Tibial artery (tissue), 4 donors: Measurements from ENCODE around the gene BORA.

ENCODE experiments used
- DNase-seq, 2 donors: peaks; one replicate each; pipeline ENCODE4 v3.0.0-alpha.2; 2019
- H3K27ac ChIP-seq, 2 donors: fragments of 200-600 bp; sonication (generic) in 1 of 2; 1 replicate in 1 of 2; 2 replicates in 1 of 2; pipeline ENCODE4 v1.5.1; 2018 to 2019; ENCODE audit warnings: mild to moderate bottlenecking in 1 of 2
- H3K27me3 ChIP-seq, 2 donors: fragments of 200-600 bp; sonication (generic) in 1 of 2; one replicate each; pipeline versions ENCODE4 v1.5.1 to v1.6.0; 2016 to 2019
- H3K36me3 ChIP-seq, 3 donors: fragments of 200-600 bp; sonication (generic) in 2 of 3; one replicate each; pipeline ENCODE4 v1.5.1; 2016 to 2019; ENCODE audit warnings: mild to moderate bottlenecking in 2 of 3
- H3K4me1 ChIP-seq, 4 donors: fragments of 200-600 bp; sonication (generic) in 2 of 4; 1 replicate in 3 of 4; 2 replicates in 1 of 4; pipeline ENCODE4 v1.5.1; 2016 to 2019
- H3K4me3 ChIP-seq, 2 donors: fragments of 200-600 bp; sonication (generic) in 1 of 2; 1 replicate in 1 of 2; 2 replicates in 1 of 2; pipeline ENCODE4 v1.5.1; 2018 to 2019; ENCODE audit warnings: mild to moderate bottlenecking in 2 of 2
- H3K9me3 ChIP-seq, 3 donors: fragments of 200-600 bp; sonication (generic) in 1 of 3; one replicate each; pipeline ENCODE4 v1.5.1; 2016 to 2019
- intact Hi-C: fragments of 100-400 bp; cut with DNase I; formaldehyde crosslinking; loops from one replicate; pipeline ENCODE4 v1.15.0; 2023; ENCODE audit warnings: low total_unique reads
- TF ChIP-seq, protein P1 (sequence below), 2 experiments: fragments of 200-600 bp in 1 of 2; fragments of 450-650 bp in 1 of 2; IDR thresholded peaks; one replicate each; pipeline ENCODE4 v1.5.1; 2017 to 2019; ENCODE audit warnings: antibody characterized with exemption in 2 of 2, mild to moderate bottlenecking in 1 of 2, moderate library complexity in 1 of 2

The BORA gene

DNA sequence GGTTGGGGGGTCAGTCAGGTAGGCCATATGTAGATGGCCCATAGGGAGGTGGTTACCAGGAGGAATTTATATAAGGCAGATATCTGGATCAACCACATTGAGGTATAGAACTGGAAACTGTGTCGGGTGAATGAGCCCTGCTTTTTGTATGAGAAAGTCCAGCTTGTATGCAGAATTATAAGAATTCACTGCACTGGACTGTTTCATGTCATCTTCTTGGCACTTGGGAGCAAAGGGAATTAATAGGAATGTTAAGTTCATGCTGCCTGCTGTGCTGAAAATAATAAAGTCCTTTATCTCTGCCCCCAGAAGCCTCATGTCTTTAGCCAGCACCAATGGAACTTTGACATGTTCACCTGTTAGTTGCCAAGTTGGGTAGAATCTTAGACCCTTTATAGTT, 12.3 kb downstream of the BORA start:
- peaks cover 3 to 14% (median 12%) of the 10 kb centered on the region in 3 donors for H3K36me3 ChIP-seq
- no peaks in the 10 kb centered on the region for H3K27me3 ChIP-seq
- H3K4me3 ChIP-seq: no peak overlapping the region
- TF ChIP-seq, protein P1, sequence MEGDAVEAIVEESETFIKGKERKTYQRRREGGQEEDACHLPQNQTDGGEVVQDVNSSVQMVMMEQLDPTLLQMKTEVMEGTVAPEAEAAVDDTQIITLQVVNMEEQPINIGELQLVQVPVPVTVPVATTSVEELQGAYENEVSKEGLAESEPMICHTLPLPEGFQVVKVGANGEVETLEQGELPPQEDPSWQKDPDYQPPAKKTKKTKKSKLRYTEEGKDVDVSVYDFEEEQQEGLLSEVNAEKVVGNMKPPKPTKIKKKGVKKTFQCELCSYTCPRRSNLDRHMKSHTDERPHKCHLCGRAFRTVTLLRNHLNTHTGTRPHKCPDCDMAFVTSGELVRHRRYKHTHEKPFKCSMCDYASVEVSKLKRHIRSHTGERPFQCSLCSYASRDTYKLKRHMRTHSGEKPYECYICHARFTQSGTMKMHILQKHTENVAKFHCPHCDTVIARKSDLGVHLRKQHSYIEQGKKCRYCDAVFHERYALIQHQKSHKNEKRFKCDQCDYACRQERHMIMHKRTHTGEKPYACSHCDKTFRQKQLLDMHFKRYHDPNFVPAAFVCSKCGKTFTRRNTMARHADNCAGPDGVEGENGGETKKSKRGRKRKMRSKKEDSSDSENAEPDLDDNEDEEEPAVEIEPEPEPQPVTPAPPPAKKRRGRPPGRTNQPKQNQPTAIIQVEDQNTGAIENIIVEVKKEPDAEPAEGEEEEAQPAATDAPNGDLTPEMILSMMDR (IDR thresholded peaks at IDR 0.05): no peak
- no peak for DNase-seq
- H3K9me3 ChIP-seq: no peaks in the 10 kb centered on the region
- intact Hi-C loops: no loop called here
- no peaks in the 10 kb centered on the region for H3K4me1 ChIP-seq
- H3K27ac ChIP-seq: no peak overlapping the region

DNA sequence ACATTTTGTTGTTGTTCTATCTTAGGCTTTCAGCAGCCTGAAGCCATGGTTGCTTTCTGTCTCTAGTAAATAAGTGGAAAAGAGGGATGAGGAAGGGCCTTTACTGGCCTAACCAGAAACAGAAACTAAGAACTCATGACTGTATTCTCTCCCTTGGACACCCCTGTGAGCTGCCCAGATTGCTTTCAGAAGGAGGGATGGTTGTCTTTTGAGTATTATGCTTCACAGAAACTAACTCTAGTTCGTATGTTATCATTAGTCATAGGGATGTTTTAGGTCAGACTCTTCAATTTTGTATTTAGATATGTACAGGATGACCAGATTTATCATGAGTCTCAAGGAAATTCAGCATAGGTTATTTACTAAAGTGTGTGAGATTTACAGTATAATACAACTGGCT, 17.5 kb downstream of the BORA start:
- intact Hi-C loops: no loop called here
- H3K27ac ChIP-seq: no peak overlapping the region
- H3K4me1 ChIP-seq: no peaks in the 10 kb centered on the region
- H3K36me3 ChIP-seq: peaks cover 8 to 31% (median 9%) of the 10 kb centered on the region in 3 donors
- no peaks in the 10 kb centered on the region for H3K9me3 ChIP-seq
- DNase-seq: no peak
- H3K27me3 ChIP-seq: no peaks in the 10 kb centered on the region
- TF ChIP-seq, protein P1 (IDR thresholded peaks at IDR 0.05): no peak
- H3K4me3 ChIP-seq: no peak overlapping the region

GRCh38 chr13:72751220-72751619, 23.5 kb downstream of the BORA start:
- intact Hi-C loops: no loop called here
- no peak for DNase-seq
- no peak overlapping the region for H3K4me3 ChIP-seq
- H3K4me1 ChIP-seq: no peaks in the 10 kb centered on the region
- H3K27ac ChIP-seq: no peak overlapping the region
- no peaks in the 10 kb centered on the region for H3K27me3 ChIP-seq
- TF ChIP-seq, protein P1 (IDR thresholded peaks at IDR 0.05): no peak
- no peaks in the 10 kb centered on the region for H3K9me3 ChIP-seq
- peaks cover 20 to 64% (median 35%) of the 10 kb centered on the region in 3 donors for H3K36me3 ChIP-seq

DNA sequence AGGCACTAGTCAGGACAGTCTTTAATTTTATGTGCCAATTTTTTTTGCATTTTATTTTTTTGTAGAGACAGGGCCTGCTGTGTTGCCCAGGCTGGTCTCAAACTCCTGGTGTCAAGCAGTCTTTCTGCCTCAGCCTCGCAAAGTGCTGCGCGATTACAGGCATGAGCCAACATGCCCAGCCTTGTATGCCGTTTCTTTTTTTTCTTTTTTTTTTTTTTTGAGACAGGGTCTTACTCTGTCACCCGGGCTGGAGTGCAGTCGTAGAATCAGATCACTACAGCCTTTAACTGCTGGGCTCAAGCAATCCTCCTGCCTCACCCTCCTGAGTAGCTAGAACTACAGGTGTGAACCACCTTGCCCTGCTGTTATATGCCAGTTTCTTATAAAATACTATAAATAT, 26.4 kb downstream of the BORA start:
- H3K9me3 ChIP-seq: no peaks in the 10 kb centered on the region
- no peak overlapping the region for H3K4me3 ChIP-seq
- intact Hi-C loops: no loop called here
- no peaks in the 10 kb centered on the region for H3K4me1 ChIP-seq
- peaks cover 33 to 71% (median 56%) of the 10 kb centered on the region in 3 donors for H3K36me3 ChIP-seq
- DNase-seq: no peak
- no peak overlapping the region for H3K27ac ChIP-seq
- TF ChIP-seq, protein P1 (IDR thresholded peaks at IDR 0.05): no peak
- no peaks in the 10 kb centered on the region for H3K27me3 ChIP-seq

DNA sequence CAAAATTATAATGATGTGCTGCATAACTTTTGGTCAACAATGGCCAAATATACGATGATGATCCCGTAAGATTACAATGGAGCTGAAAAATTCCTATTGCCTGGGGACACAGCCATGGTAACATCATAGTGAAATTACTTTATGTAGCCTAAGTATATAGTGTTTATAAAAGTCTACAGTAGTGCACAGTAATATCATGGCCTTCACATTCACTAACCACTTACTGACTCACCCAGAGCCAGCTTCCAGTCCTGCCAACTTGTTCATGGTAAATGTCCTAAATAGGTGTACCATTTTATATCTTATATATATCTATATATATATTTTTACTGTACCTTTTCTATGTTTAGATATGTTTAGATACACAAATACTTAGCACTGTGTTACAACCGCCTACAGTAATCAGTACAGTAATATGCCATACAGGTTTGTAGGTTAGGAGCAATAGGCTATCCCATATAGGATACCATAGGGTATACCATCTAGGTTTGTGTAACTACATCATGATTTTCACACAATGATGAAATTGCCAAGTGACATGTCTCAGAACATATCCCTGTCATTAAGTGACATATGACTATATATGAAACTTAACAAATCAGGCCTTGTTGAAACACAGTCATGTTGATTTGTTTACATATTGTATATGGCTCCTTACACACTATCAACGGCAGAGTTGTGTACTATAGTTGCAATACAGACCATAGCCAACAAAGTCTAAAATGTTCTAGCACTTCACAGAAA, 30.2 kb downstream of the BORA start:
- Histone ChIP-seq H3K36me3 (peaks cover 64 to 86% (median 77%) of the 10 kb centered on the region in 3 donors), H3K9me3 (no peaks in the 10 kb centered on the region), H3K4me3 (no peak overlapping the region), H3K4me1 (peaks cover 0 to 3% (median under 1%) of the 10 kb centered on the region in 4 donors), H3K27ac (no peak overlapping the region), H3K27me3 (no peaks in the 10 kb centered on the region)
- DNase-seq: no peak
- TF ChIP-seq, protein P1 (IDR thresholded peaks at IDR 0.05): no peak
- intact Hi-C loops: no loop called here
